ENCODE results near the gene MRTFA. TPM values are rescaled to one million over a fixed set of nuclear protein-coding genes. Genes with fewer than 3 reads are reported as not detected.

MRTFA gene
- total and polyA plus RNA-seq, 12 donors, result 12.3 to 141 (median 41.6) TPM

DNA sequence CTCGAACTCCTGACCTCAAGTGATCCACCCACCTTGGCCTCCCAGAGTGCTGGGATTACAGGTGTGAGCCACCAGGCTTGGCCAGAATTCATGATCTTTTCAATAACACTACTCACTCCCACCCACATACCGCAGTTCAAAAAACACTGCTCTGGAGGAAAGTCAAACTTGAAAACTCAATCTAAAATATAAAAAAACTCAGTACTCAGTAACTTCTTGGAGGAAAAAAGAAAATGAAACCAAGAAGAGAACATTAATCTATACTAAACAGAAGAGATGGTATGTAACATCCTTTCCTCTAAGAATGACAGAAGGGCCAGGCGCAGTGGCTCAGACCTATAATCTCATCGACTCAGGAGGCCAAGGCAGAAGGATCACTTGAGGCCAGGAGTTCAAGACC, 58.3 kb downstream of the MRTFA start:
- Histone ChIP-seq H3K4me3 (no peak overlapping the region), H3K27me3 (no peaks in the 10 kb centered on the region), H3K4me1 (replicated peaks in 1 of 2) (peaks cover 0 to 15% of the 10 kb centered on the region in 2 donors), H3K36me3 (replicated peaks in 1 of 2) (no peaks in the 10 kb centered on the region), H3K27ac (no peak overlapping the region), H3K9me3 (replicated peaks in 1 of 3) (no peaks in the 10 kb centered on the region)
- DNase-seq, result no peak
- 92 to 97% (median 95%) methylated on average over 4 of the region's 4 CpGs for WGBS, 4 donors
- intact Hi-C loops (cut with DNase I), result no loop called here
- TF ChIP-seq POLR2A (IDR thresholded peaks at IDR 0.05), result no peak
- TF ChIP-seq, protein P1, sequence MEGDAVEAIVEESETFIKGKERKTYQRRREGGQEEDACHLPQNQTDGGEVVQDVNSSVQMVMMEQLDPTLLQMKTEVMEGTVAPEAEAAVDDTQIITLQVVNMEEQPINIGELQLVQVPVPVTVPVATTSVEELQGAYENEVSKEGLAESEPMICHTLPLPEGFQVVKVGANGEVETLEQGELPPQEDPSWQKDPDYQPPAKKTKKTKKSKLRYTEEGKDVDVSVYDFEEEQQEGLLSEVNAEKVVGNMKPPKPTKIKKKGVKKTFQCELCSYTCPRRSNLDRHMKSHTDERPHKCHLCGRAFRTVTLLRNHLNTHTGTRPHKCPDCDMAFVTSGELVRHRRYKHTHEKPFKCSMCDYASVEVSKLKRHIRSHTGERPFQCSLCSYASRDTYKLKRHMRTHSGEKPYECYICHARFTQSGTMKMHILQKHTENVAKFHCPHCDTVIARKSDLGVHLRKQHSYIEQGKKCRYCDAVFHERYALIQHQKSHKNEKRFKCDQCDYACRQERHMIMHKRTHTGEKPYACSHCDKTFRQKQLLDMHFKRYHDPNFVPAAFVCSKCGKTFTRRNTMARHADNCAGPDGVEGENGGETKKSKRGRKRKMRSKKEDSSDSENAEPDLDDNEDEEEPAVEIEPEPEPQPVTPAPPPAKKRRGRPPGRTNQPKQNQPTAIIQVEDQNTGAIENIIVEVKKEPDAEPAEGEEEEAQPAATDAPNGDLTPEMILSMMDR (IDR thresholded peaks at IDR 0.05), result no peak

DNA sequence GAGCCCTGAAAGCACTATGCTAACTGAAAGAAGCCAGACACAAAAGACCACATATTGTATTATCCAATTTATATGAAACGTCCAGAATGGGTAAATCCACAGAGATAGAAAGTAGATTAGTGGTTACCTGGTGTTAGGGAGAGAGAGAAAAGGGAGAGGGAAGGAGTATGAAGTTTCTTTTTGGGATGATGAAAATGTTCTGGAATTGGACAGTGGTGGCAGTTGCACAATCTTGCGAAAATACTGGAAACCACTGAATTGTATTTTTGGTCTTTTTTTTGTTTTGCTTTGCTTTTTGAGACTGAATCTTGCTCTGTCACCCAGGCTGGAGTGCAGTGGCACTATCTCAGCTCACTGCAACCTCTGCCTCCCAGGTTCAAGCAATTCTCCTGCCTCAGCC, 63.5 kb downstream of the MRTFA start:
- intact Hi-C loops (cut with DNase I), result no loop called here
- Histone ChIP-seq H3K36me3 (replicated peaks in 1 of 2) (no peaks in the 10 kb centered on the region), H3K27me3 (no peaks in the 10 kb centered on the region), H3K4me3 (no peak overlapping the region), H3K4me1 (replicated peaks in 1 of 2) (peaks cover 0 to 5% of the 10 kb centered on the region in 2 donors), H3K9me3 (replicated peaks in 1 of 3) (no peaks in the 10 kb centered on the region), H3K27ac (peak overlapping the region in 2 of 5 donors; percentile 27 to 45)
- 58 to 74% (median 65%) methylated on average over 2 of the region's 2 CpGs for WGBS, 4 donors
- no peak for DNase-seq
- TF ChIP-seq, protein P1 (IDR thresholded peaks at IDR 0.05), result no peak
- TF ChIP-seq POLR2A (IDR thresholded peaks at IDR 0.05), result no peak

DNA sequence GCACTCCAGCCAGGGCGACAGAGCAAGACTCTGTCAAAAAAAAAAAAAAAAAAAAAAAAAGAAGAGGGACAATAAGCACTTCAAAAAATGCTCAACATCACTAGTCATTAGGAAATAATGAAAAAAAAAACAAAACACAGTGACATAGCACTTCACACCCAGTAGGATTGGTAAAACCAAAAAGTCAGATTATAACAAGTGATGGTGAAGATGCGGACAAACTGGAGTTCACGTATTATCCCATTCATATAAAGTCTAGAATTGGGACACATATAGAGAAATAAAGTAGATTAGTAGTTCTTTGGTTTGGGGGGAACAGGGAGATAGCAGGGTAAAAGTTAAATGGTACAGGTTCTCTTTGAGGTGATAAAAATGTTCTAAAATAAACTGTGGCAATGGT, 64.6 kb downstream of the MRTFA start:
- H3K4me1 ChIP-seq (replicated peaks in 1 of 2), result peaks cover 0 to 8% of the 10 kb centered on the region in 2 donors
- WGBS, 4 donors, result 95 to 100% (median 97%) methylated on average over 3 of the region's 3 CpGs
- TF ChIP-seq, protein P1 (IDR thresholded peaks at IDR 0.05), result no peak
- no peak for TF ChIP-seq POLR2A (IDR thresholded peaks at IDR 0.05)
- no peaks in the 10 kb centered on the region for H3K9me3 ChIP-seq (replicated peaks in 1 of 3)
- no peak overlapping the region for H3K4me3 ChIP-seq
- no peaks in the 10 kb centered on the region for H3K36me3 ChIP-seq (replicated peaks in 1 of 2)
- H3K27me3 ChIP-seq, result no peaks in the 10 kb centered on the region
- no peak for DNase-seq
- intact Hi-C loops (cut with DNase I), result no loop called here
- no peak overlapping the region for H3K27ac ChIP-seq

DNA sequence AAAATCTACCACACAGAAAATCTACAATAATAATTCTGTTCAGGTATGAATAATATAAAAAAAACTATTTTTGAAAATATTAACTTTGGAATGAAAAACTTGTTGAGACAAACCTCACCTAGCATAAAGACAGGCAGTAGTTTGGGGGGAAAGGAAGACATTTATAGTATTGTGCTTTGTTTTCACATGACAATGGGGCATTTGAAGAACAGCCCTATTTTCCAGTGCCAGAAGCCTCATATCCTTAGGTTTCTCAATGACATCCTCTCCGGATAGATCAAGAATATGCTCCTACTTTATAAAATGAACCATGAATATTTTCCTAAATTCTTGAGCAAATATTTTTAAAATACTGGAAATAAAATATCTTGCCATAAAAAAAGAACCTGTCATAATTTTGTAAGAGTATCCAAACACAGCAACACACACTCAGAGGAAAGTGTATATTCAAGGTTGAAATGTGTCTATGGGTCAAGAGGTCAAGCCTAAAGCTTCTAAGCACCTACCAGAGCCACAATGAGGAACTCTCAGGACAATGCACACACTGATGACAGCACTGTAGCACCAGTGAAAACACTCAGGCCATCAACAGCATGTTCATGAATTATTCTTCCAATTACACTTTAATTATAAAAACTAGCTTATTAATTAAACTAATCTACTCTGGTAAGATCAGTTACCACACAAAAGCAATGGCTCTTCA, 68.7 kb downstream of the MRTFA start:
- intact Hi-C loops (cut with DNase I), result no loop called here
- Histone ChIP-seq H3K27ac (no peak overlapping the region), H3K9me3 (replicated peaks in 1 of 3) (no peaks in the 10 kb centered on the region)

More for the DNA sequence above, 68.7 kb downstream of the MRTFA start:
- TF ChIP-seq POLR2A (IDR thresholded peaks at IDR 0.05), result no peak
- TF ChIP-seq, protein P1 (IDR thresholded peaks at IDR 0.05), result no peak
- H3K36me3 ChIP-seq (replicated peaks in 1 of 2), result no peaks in the 10 kb centered on the region
- no peaks in the 10 kb centered on the region for H3K27me3 ChIP-seq
- 73 to 78% (median 75%) methylated on average over 1 of the region's 1 CpG for WGBS, 4 donors
- peaks cover 0 to 13% of the 10 kb centered on the region in 2 donors for H3K4me1 ChIP-seq (replicated peaks in 1 of 2)
- no peak overlapping the region for H3K4me3 ChIP-seq
- no peak for DNase-seq

Measured in adrenal gland (tissue), 12 donors.